Muscle of leg (tissue), 11 donors: ENCODE data around the gene PPM1H. TPM values are rescaled to one million over a fixed set of nuclear protein-coding genes. Genes with fewer than 3 reads are reported as not detected.

ENCODE experiments used
- DNase-seq: peaks from one replicate; pipeline ENCODE4 v3.0.0; 2013
- H3K27ac ChIP-seq: one replicate; pipeline ENCODE4 v1.5.1; 2013; ENCODE audit warnings: mild to moderate bottlenecking, low read length, control low read depth
- H3K27me3 ChIP-seq: one replicate; pipeline ENCODE4 v1.6.1; 2013; ENCODE audit warnings: low read length; ENCODE audit not compliant: control insufficient read depth, insufficient read depth
- H3K36me3 ChIP-seq: one replicate; pipeline ENCODE4 v1.6.1; 2013; ENCODE audit warnings: low read length; ENCODE audit not compliant: control insufficient read depth, insufficient read depth
- H3K4me1 ChIP-seq: one replicate; pipeline ENCODE4 v1.6.1; 2013; ENCODE audit warnings: low read length; ENCODE audit not compliant: control insufficient read depth, insufficient read depth
- H3K4me3 ChIP-seq: one replicate; pipeline ENCODE4 v1.5.1; 2013; ENCODE audit warnings: low read length, control low read depth
- H3K9me3 ChIP-seq: replicated peaks from 2 replicates; pipeline ENCODE4 v1.6.1; 2013; ENCODE audit warnings: low read depth, low read length; ENCODE audit not compliant: control insufficient read depth
- WGBS: methylation state at CpG from one replicate; pipeline ENCODE4 v1.1.5; 2013; ENCODE audit warnings: missing lambda C conversion rate; ENCODE audit not compliant: insufficient coverage; 5-methylcytosine and 5-hydroxymethylcytosine counted together
- polyA plus RNA-seq, 8 donors: library from polyadenylated mRNA; unstranded; fragments of 120-200 nt; gene quantifications; one replicate each; pipeline versions ENCODE4 v1.2.1 to v1.2.3, GENCODE V29; 2013; ENCODE audit warnings: inconsistent platforms in 1 of 8, low replicate concordance in 1 of 8; ENCODE audit not compliant: insufficient read length in 8 of 8, insufficient read depth in 1 of 8
- total RNA-seq: library from RNA; stranded (reverse); fragments of 120-200 nt; gene quantifications from one replicate; pipeline ENCODE4 v1.2.4, GENCODE V29; 2013

PPM1H gene
- total and polyA plus RNA-seq, 9 donors = 2.7 to 4.2 (median 3.4) TPM

GRCh38 chr12:62844915-62845314 lies 90.0 kb downstream of the PPM1H start:
- DNase-seq = no peak
- no CpG with 5 or more reads among the region's 2 CpGs for WGBS
- Histone ChIP-seq H3K4me3 (no peak overlapping the region), H3K9me3 (no peaks in the 10 kb centered on the region), H3K36me3 (no peaks in the 10 kb centered on the region), H3K27ac (no peak overlapping the region), H3K27me3 (no peaks in the 10 kb centered on the region), H3K4me1 (no peaks in the 10 kb centered on the region)

- no peak for DNase-seq
- 86% methylated on average over 1 of the region's 1 CpG for WGBS
- Histone ChIP-seq H3K4me3 (no peak overlapping the region), H3K9me3 (no peaks in the 10 kb centered on the region), H3K4me1 (no peaks in the 10 kb centered on the region), H3K36me3 (no peaks in the 10 kb centered on the region), H3K27ac (no peak overlapping the region), H3K27me3 (no peaks in the 10 kb centered on the region)
These were observed 91.2 kb downstream of the PPM1H start for GRCh38 chr12:62843716-62844115.

- no peak overlapping the region for H3K27ac ChIP-seq
- H3K4me1 ChIP-seq = no peaks in the 10 kb centered on the region
- H3K27me3 ChIP-seq = no peaks in the 10 kb centered on the region
These were observed 93.1 kb downstream of the PPM1H start for GRCh38 chr12:62841846-62842245.

GRCh38 chr12:62840806-62841205 lies 94.1 kb downstream of the PPM1H start:
- H3K27ac ChIP-seq = no peak overlapping the region
- no peaks in the 10 kb centered on the region for H3K36me3 ChIP-seq
- H3K27me3 ChIP-seq = no peaks in the 10 kb centered on the region
- H3K4me3 ChIP-seq = no peak overlapping the region
- no peaks in the 10 kb centered on the region for H3K9me3 ChIP-seq
- H3K4me1 ChIP-seq = no peaks in the 10 kb centered on the region
- 96% methylated on average over 4 of the region's 4 CpGs for WGBS
- no peak for DNase-seq

More at GRCh38 chr12:62841846-62842245, 93.1 kb downstream of the PPM1H start:
- no peaks in the 10 kb centered on the region for H3K36me3 ChIP-seq
- DNase-seq = peak; percentile 66
- WGBS = no CpG with 5 or more reads among the region's 3 CpGs
- no peaks in the 10 kb centered on the region for H3K9me3 ChIP-seq
- no peak overlapping the region for H3K4me3 ChIP-seq

GRCh38 chr12:62839869-62840660 lies 94.9 kb downstream of the PPM1H start:
- Histone ChIP-seq H3K4me1 (no peaks in the 10 kb centered on the region), H3K27me3 (no peaks in the 10 kb centered on the region), H3K9me3 (no peaks in the 10 kb centered on the region), H3K36me3 (no peaks in the 10 kb centered on the region), H3K27ac (no peak overlapping the region), H3K4me3 (no peak overlapping the region)
- WGBS = 100% methylated on average over 1 of the region's 5 CpGs
- no peak for DNase-seq

GRCh38 chr12:62834971-62835547 lies 99.9 kb downstream of the PPM1H start:
- DNase-seq = no peak
- H3K4me3 ChIP-seq = no peak overlapping the region
- H3K27me3 ChIP-seq = no peaks in the 10 kb centered on the region
- H3K9me3 ChIP-seq = no peaks in the 10 kb centered on the region
- WGBS = 65% methylated on average over 8 of the region's 10 CpGs
- peaks cover 2% of the 10 kb centered on the region for H3K4me1 ChIP-seq
- no peak overlapping the region for H3K27ac ChIP-seq
- H3K36me3 ChIP-seq = no peaks in the 10 kb centered on the region

- Histone ChIP-seq H3K36me3 (no peaks in the 10 kb centered on the region), H3K27ac (no peak overlapping the region), H3K9me3 (no peaks in the 10 kb centered on the region), H3K27me3 (no peaks in the 10 kb centered on the region), H3K4me1 (peaks cover 2% of the 10 kb centered on the region), H3K4me3 (no peak overlapping the region)
- WGBS = 55% methylated on average over 1 of the region's 4 CpGs
- DNase-seq = peak; percentile 22
These were observed 100.5 kb downstream of the PPM1H start for GRCh38 chr12:62834406-62834805.

GRCh38 chr12:62833634-62834033 lies 101.3 kb downstream of the PPM1H start:
- no peaks in the 10 kb centered on the region for H3K36me3 ChIP-seq
- DNase-seq = no peak
- H3K27me3 ChIP-seq = no peaks in the 10 kb centered on the region
- H3K4me3 ChIP-seq = no peak overlapping the region
- no peak overlapping the region for H3K27ac ChIP-seq
- H3K4me1 ChIP-seq = peaks cover 2% of the 10 kb centered on the region
- H3K9me3 ChIP-seq = no peaks in the 10 kb centered on the region
- WGBS = no CpG with 5 or more reads among the region's 6 CpGs

GRCh38 chr12:62832558-62832957 lies 102.4 kb downstream of the PPM1H start:
- H3K27ac ChIP-seq = no peak overlapping the region
- no peaks in the 10 kb centered on the region for H3K27me3 ChIP-seq
- DNase-seq = no peak
- H3K9me3 ChIP-seq = no peaks in the 10 kb centered on the region
- H3K4me3 ChIP-seq = no peak overlapping the region
- WGBS = no CpG with 5 or more reads among the region's 3 CpGs
- H3K36me3 ChIP-seq = no peaks in the 10 kb centered on the region
- peaks cover 2% of the 10 kb centered on the region for H3K4me1 ChIP-seq

- Histone ChIP-seq H3K9me3 (no peaks in the 10 kb centered on the region), H3K27me3 (no peaks in the 10 kb centered on the region), H3K36me3 (no peaks in the 10 kb centered on the region), H3K27ac (no peak overlapping the region), H3K4me1 (peaks cover 2% of the 10 kb centered on the region), H3K4me3 (no peak overlapping the region)
- 88% methylated on average over 4 of the region's 7 CpGs for WGBS
- no peak for DNase-seq
These were observed 102.9 kb downstream of the PPM1H start for GRCh38 chr12:62832027-62832426.
